Fibroblast of lung (primary cell): ENCODE results near the gene PAX7. TPM values are rescaled to one million over a fixed set of nuclear protein-coding genes. Genes with fewer than 3 reads are reported as not detected.

Experiments used
- DNase-seq, 2 donors: peaks; one replicate each; pipeline versions ENCODE4 v3.0.0 to v3.0.0-alpha.2; 2010; ENCODE audit warnings: low read depth in 2 of 2
- H2AFZ ChIP-seq: 2 replicates; pipeline ENCODE4 v1.5.1; 2012; ENCODE audit warnings: low read length, control low read depth, inconsistent platforms
- H3K27ac ChIP-seq: 2 replicates; pipeline ENCODE4 v1.5.1; 2011; ENCODE audit warnings: low read length, control low read depth; ENCODE audit not compliant: insufficient read depth
- H3K27me3 ChIP-seq: 2 replicates; pipeline ENCODE4 v1.5.1; 2011; ENCODE audit warnings: mild to moderate bottlenecking, low read length; ENCODE audit not compliant: control insufficient read depth, insufficient read depth
- H3K36me3 ChIP-seq: 2 replicates; pipeline ENCODE4 v1.5.1; 2011; ENCODE audit warnings: low read length; ENCODE audit not compliant: control insufficient read depth, insufficient read depth
- H3K4me1 ChIP-seq: 2 replicates; pipeline ENCODE4 v1.5.1; 2011; ENCODE audit warnings: low read length; ENCODE audit not compliant: control insufficient read depth, insufficient read depth; ENCODE audit errors: extremely low read depth
- H3K4me2 ChIP-seq: 2 replicates; pipeline ENCODE4 v1.5.1; 2011; ENCODE audit warnings: low read length, control low read depth; ENCODE audit not compliant: insufficient read depth; ENCODE audit errors: extremely low read depth
- H3K4me3 ChIP-seq, 4 experiments: fragments of 200-600 bp in 1 of 4; sonication (generic) in 1 of 4; replicated peaks in 1 of 4; 2 replicates each; pipeline ENCODE4 v1.5.1; 2011 to 2016; ENCODE audit warnings: low read length in 4 of 4, low read depth in 3 of 4, mild to moderate bottlenecking in 3 of 4, control low read depth in 2 of 4, inconsistent platforms in 1 of 4, mixed read lengths in 1 of 4; ENCODE audit not compliant: insufficient read depth in 1 of 4; ENCODE audit errors: control extremely low read depth in 1 of 4
- H3K79me2 ChIP-seq: 2 replicates; pipeline ENCODE4 v1.5.1; 2012; ENCODE audit warnings: mild to moderate bottlenecking, low read length, inconsistent platforms; ENCODE audit not compliant: control insufficient read depth, insufficient read depth
- H3K9ac ChIP-seq: 2 replicates; pipeline ENCODE4 v1.5.1; 2011; ENCODE audit warnings: mild to moderate bottlenecking, low read length, control low read depth; ENCODE audit not compliant: insufficient read depth
- H3K9me3 ChIP-seq: 2 replicates; pipeline ENCODE4 v1.5.1; 2012; ENCODE audit warnings: low read depth, low read length; ENCODE audit not compliant: control insufficient read depth, insufficient read depth
- H4K20me1 ChIP-seq: 2 replicates; pipeline ENCODE4 v1.5.1; 2011; ENCODE audit warnings: low read length; ENCODE audit not compliant: control insufficient read depth, insufficient read depth; ENCODE audit errors: extremely low read depth
- EZH2 ChIP-seq: IDR thresholded peaks from 2 replicates; pipeline ENCODE4 v1.5.1; 2012; ENCODE audit warnings: low read length, control low read depth, mild to moderate bottlenecking; ENCODE audit errors: missing control alignments
- polyA plus RNA-seq, 2 donors: library from polyadenylated mRNA; depleted of rRNA in 1 of 2; stranded (reverse) in 1 of 2; unstranded in 1 of 2; fragments of >200 nt; gene quantifications; 2 replicates each; pipeline ENCODE4 v1.2.1, GENCODE V29; 2011 to 2012; ENCODE audit warnings: missing spikeins in 1 of 2
- total RNA-seq: library from RNA; depleted of rRNA; stranded (reverse); fragments of >200 nt; gene quantifications from 2 replicates; pipeline ENCODE4 v1.2.1, GENCODE V29; 2014
- TF ChIP-seq, protein P1 (sequence below), 2 donors: IDR thresholded peaks in 1 of 2; conservative IDR thresholded peaks in 1 of 2; 1 replicate in 1 of 2; 2 replicates in 1 of 2; pipeline ENCODE4 v1.5.1; 2011 to 2012; ENCODE audit warnings: low read length in 2 of 2, control low read depth in 1 of 2, inconsistent platforms in 1 of 2, low read depth in 1 of 2, mild to moderate bottlenecking in 1 of 2

Gene PAX7
- total and polyA plus RNA-seq, 2 donors (not counting 1 experiment from before 2014, with no cell fraction given), result not detected

DNA sequence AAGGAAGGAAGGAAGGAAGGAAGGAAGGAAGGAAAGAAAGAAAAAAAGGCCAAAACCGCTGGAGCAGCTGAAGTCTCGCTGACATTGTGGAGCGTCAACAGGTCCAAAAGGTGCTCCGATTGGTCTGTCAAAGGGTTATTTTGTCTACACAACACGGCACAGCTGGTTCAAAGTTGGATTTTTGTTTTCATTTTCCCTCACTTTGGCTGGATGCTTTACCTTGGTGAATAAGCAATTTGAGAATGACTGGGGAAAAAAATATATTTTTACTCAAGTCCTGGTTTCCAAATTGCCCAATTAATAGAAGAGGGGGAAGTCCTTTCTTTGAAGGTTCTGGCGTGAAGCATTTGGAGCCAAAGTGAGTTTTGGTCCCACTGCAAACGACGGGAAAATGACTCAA is 19.3 kb upstream of the PAX7 start:
- Histone ChIP-seq H4K20me1 (no peaks in the 10 kb centered on the region), H3K27ac (no peak overlapping the region), H3K79me2 (no peaks in the 10 kb centered on the region), H3K27me3 (no peaks in the 10 kb centered on the region), H3K9me3 (no peaks in the 10 kb centered on the region), H3K9ac (no peak overlapping the region), H3K4me1 (no peaks in the 10 kb centered on the region), H3K4me3 (no peak overlapping the region), H3K4me2 (no peak overlapping the region), H2AFZ (no peak overlapping the region), H3K36me3 (no peaks in the 10 kb centered on the region)
- no peak for TF ChIP-seq EZH2
- TF ChIP-seq, protein P1, sequence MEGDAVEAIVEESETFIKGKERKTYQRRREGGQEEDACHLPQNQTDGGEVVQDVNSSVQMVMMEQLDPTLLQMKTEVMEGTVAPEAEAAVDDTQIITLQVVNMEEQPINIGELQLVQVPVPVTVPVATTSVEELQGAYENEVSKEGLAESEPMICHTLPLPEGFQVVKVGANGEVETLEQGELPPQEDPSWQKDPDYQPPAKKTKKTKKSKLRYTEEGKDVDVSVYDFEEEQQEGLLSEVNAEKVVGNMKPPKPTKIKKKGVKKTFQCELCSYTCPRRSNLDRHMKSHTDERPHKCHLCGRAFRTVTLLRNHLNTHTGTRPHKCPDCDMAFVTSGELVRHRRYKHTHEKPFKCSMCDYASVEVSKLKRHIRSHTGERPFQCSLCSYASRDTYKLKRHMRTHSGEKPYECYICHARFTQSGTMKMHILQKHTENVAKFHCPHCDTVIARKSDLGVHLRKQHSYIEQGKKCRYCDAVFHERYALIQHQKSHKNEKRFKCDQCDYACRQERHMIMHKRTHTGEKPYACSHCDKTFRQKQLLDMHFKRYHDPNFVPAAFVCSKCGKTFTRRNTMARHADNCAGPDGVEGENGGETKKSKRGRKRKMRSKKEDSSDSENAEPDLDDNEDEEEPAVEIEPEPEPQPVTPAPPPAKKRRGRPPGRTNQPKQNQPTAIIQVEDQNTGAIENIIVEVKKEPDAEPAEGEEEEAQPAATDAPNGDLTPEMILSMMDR (conservative IDR thresholded peaks at IDR 0.05 in 1 of 2, IDR thresholded peaks at IDR 0.05 in 1 of 2; ENCODE audit: low read depth in 1 of 2, low read length in 2 of 2), result no peak
- no peak for DNase-seq

DNA sequence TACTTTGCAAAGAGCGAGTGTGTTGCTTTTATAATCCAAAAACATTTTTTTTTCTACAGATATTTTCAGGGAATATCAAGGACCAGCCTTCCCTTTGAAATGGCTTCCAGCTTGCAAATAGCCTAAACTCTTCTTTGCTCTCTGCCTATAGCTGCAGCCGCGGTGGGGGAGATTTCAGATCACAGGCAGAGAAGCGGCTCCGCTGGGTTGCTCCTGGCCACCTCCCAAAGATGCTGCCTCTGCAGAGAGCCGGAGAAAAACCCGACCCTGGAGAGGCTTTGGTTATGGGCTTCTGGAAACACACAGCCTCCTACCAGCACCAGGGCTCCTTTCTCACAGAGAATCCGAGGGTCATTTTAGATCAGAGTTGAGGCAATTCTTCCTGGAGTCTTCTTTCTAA is 18.6 kb upstream of the PAX7 start:
- TF ChIP-seq EZH2, result no peak
- TF ChIP-seq, protein P1 (conservative IDR thresholded peaks at IDR 0.05 in 1 of 2, IDR thresholded peaks at IDR 0.05 in 1 of 2; ENCODE audit: low read depth in 1 of 2, low read length in 2 of 2), result no peak
- H3K4me3 ChIP-seq, result no peak overlapping the region
- no peaks in the 10 kb centered on the region for H3K27me3 ChIP-seq
- no peak overlapping the region for H3K9ac ChIP-seq
- H3K4me2 ChIP-seq, result no peak overlapping the region
- no peaks in the 10 kb centered on the region for H3K9me3 ChIP-seq
- H4K20me1 ChIP-seq, result no peaks in the 10 kb centered on the region
- H3K36me3 ChIP-seq, result no peaks in the 10 kb centered on the region
- H3K4me1 ChIP-seq, result no peaks in the 10 kb centered on the region
- no peak overlapping the region for H2AFZ ChIP-seq
- no peak for DNase-seq
- no peak overlapping the region for H3K27ac ChIP-seq
- no peaks in the 10 kb centered on the region for H3K79me2 ChIP-seq

DNA sequence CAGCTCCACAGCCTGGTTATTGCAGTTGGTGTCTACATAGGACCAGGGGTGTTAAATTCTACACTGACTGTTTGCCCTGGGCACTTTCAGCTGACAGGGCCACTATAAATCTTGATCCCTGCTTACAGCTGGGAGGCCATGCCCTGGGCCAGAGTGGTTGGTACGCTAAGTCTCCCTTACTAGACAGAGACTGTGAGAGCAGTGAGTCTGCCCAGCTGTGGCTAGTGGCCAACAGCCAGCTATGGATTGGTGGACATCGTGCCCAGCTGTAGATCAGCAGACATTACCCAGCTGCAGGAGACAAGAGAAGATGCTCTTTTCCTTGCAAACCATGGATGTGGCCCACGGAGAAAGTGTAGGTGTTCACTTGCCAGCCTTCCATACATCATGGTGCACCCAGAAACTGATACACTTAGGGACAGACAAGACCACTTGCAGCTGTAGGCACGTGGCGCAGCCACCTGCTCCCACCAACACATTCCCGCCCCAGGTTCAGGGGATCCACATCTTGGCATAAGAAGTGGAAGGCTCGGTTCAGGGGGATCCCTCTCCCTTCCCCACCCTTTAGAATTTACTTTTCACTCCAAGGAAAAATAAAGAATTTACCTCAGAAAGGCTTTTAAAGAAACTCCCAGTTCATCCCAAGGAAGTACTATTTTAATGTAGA is 16.4 kb upstream of the PAX7 start:
- Histone ChIP-seq H3K9ac (no peak overlapping the region), H3K36me3 (no peaks in the 10 kb centered on the region), H2AFZ (no peak overlapping the region), H3K27me3 (no peaks in the 10 kb centered on the region), H3K4me1 (no peaks in the 10 kb centered on the region), H3K79me2 (no peaks in the 10 kb centered on the region), H3K27ac (no peak overlapping the region), H3K4me2 (no peak overlapping the region), H3K9me3 (no peaks in the 10 kb centered on the region), H4K20me1 (no peaks in the 10 kb centered on the region), H3K4me3 (no peak overlapping the region)
- no peak for DNase-seq
- no peak for TF ChIP-seq EZH2
- TF ChIP-seq, protein P1 (conservative IDR thresholded peaks at IDR 0.05 in 1 of 2, IDR thresholded peaks at IDR 0.05 in 1 of 2; ENCODE audit: low read depth in 1 of 2, low read length in 2 of 2), result no peak
